ENCODE data around the gene GRIN1. TPM values are rescaled to one million over a fixed set of nuclear protein-coding genes. Genes with fewer than 3 reads are reported as not detected.

Gene GRIN1
- total and polyA plus RNA-seq, 2 donors (not counting 1 experiment from before 2014, with no cell fraction given): 0.04 TPM; not detected in 1

DNA sequence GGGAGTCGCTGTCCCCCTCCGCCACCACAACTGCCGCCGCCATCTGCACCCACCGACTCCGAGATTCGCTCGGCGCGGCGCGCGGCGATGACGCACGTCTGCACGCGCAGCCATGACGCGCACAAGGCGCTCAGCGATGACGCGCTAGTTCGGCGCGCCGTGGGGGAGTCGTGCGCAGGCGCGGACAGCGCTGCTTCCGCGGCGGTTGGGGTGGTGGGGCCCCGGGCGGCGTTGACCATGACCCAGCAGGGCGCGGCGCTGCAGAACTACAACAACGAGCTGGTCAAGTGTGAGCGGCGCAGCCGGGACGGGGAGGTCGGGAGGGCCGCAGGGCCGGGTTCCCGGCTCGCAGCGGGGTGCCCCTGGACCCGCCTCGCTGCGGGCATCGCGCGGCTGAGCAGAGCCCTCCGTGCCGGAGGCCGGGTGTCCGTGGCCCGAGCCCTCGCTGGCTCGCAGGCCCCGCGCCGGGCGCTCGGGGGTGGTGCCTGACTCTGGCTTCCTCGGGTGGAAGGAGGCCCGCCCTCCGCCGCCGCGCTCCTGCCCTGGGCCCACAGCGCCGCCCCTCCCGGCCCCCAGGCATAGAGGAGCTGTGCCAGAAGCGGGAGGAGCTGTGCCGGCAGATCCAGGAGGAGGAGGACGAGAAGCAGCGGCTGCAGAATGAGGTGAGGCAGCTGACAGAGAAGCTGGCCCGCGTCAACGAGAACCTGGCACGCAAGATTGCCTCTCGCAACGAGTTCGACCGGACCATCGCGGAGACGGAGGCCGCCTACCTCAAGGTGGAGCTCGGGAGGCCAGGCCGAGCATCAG lies 49.7 kb downstream of the GRIN1 start, which contains the start of the genes ANAPC2 and SSNA1:
Gene ANAPC2 (minus strand): TSS at position 71 of the 807 bp plus-strand sequence. CDS start 28 bp downstream, at position 43.
Gene SSNA1 (plus strand): TSS at position 187 of the 807 bp plus-strand sequence. CDS start 51 bp downstream, at position 238.
- intact Hi-C loops (cut with micrococcal nuclease): loop anchor here (1.0 to 5.0 kb wide), 7 partner anchors 12 to 61 kb away; partner anchors contain the start of genes NDOR1, RNF224, TMEM203 and TPRN
- ATAC-seq (ENCODE audit: low read depth) (peak; percentile 84), DNase-seq (peak; percentile 97)
- Histone ChIP-seq H3K9me3 (ENCODE audit: control extremely low read depth in 1 of 3, control insufficient read depth in 2 of 3, insufficient read depth in 1 of 3, low read length in 2 of 3) (peaks cover 0 to 3% (median 0%) of the 10 kb centered on the region in 3 donors), H3K27ac (ENCODE audit: low read length in 2 of 2) (peak within 1 kb of the TSS; percentile 78 to 90), H3K4me2 (replicated peaks; ENCODE audit: low read depth, low read length, poor library complexity, severe bottlenecking) (peak within 1 kb of the TSS; percentile 95), H3K79me2 (ENCODE audit: control insufficient read depth, insufficient read depth, low read length) (peaks cover 83% of the 10 kb centered on the region), H3K4me3 (ENCODE audit: control extremely low read depth in 1 of 5, extremely low read depth in 1 of 5, insufficient read depth in 1 of 5, low read depth in 2 of 5, low read length in 4 of 5) (peak within 1 kb of the TSS; percentile 50 to 99 (median 98)), H2AFZ (ENCODE audit: insufficient read depth, low read depth, low read length, poor library complexity, severe bottlenecking) (peak within 1 kb of the TSS; percentile 88), H3K4me1 (ENCODE audit: control insufficient read depth in 2 of 2, insufficient read depth in 2 of 2, low read length in 2 of 2) (peaks cover 26 to 40% of the 10 kb centered on the region in 2 donors), H4K20me1 (ENCODE audit: control insufficient read depth, insufficient read depth, low read length, poor library complexity, severe bottlenecking) (peaks cover 56% of the 10 kb centered on the region), H3K9ac (ENCODE audit: low read length) (peak within 1 kb of the TSS; percentile 94), H3K36me3 (replicated peaks in 1 of 2; ENCODE audit: control extremely low read depth in 1 of 2, control insufficient read depth in 1 of 2, extremely low read depth in 1 of 2, insufficient read depth in 2 of 2, low read length in 1 of 2) (peaks cover 0 to 43% of the 10 kb centered on the region in 2 experiments), H3K27me3 (replicated peaks in 1 of 4; ENCODE audit: control extremely low read depth in 1 of 4, control insufficient read depth in 3 of 4, insufficient read depth in 4 of 4, low read length in 3 of 4) (no peaks in the 10 kb centered on the region)
- no peak for TF ChIP-seq EZH2 (IDR thresholded peaks at IDR 0.05; ENCODE audit: borderline replicate concordance, insufficient read depth, low read depth, low read length, poor library complexity, severe bottlenecking)
- TF ChIP-seq, protein P1, sequence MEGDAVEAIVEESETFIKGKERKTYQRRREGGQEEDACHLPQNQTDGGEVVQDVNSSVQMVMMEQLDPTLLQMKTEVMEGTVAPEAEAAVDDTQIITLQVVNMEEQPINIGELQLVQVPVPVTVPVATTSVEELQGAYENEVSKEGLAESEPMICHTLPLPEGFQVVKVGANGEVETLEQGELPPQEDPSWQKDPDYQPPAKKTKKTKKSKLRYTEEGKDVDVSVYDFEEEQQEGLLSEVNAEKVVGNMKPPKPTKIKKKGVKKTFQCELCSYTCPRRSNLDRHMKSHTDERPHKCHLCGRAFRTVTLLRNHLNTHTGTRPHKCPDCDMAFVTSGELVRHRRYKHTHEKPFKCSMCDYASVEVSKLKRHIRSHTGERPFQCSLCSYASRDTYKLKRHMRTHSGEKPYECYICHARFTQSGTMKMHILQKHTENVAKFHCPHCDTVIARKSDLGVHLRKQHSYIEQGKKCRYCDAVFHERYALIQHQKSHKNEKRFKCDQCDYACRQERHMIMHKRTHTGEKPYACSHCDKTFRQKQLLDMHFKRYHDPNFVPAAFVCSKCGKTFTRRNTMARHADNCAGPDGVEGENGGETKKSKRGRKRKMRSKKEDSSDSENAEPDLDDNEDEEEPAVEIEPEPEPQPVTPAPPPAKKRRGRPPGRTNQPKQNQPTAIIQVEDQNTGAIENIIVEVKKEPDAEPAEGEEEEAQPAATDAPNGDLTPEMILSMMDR (IDR thresholded peaks at IDR 0.05): peak; percentile 49
- Mint-ChIP-seq H3K27me3 (no peaks in the 10 kb centered on the region), H3K4me3 (peak within 1 kb of the TSS; percentile 96), H3K27ac (peak within 1 kb of the TSS; percentile 97), H3K4me1 (peaks cover 36% of the 10 kb centered on the region), H3K9me3 (ENCODE audit: insufficient read depth) (no peaks in the 10 kb centered on the region)
- under 1% methylated on average over 98 of the region's 98 CpGs for WGBS (ENCODE audit: insufficient coverage)
- CTCF ChIA-PET: interaction anchor here (0.7 to 4.0 kb wide), 14 partner anchors 10 to 142 kb away, joined by 3 to 42 read pairs (median 3); partner anchors contain the start of genes CYSRT1, DPP7, NPDC1 and RNF224
- POLR2A ChIA-PET: interaction anchor here (0.7 to 2.7 kb wide), 11 partner anchors 10 to 102 kb away, joined by 3 to 21 read pairs (median 7); partner anchors contain the start of genes MAN1B1, RNF208, TOR4A and TPRN
